Memory B cell (primary cell): ENCODE results near the gene SIPA1L3.
A peak's percentile ranks its signal among the peaks of the same experiment; 100 is the strongest.

ENCODE experiments used
- ATAC-seq: fragments of 150-1000 bp; cut with Tn5 transposase; 2 replicates; pipeline ENCODE4 v1.10.0; 2021; ENCODE audit warnings: low read depth, mild to moderate bottlenecking, moderate library complexity
- DNase-seq, 2 donors: peaks; one replicate each; pipeline ENCODE4 v3.0.0; 2022; ENCODE audit warnings: low spot score in 2 of 2
- H3K27ac Mint-ChIP-seq: one replicate; pipeline ENCODE4 v1.8.0; 2022; ENCODE audit warnings: mild to moderate bottlenecking, moderate library complexity, mixed read lengths
- H3K27me3 Mint-ChIP-seq: one replicate; pipeline ENCODE4 v1.8.0; 2022; ENCODE audit warnings: mixed read lengths
- H3K36me3 Mint-ChIP-seq: one replicate; pipeline ENCODE4 v1.8.0; 2022; ENCODE audit warnings: mild to moderate bottlenecking, mixed read lengths
- H3K4me1 Mint-ChIP-seq: one replicate; pipeline ENCODE4 v1.8.0; 2022; ENCODE audit warnings: mixed read lengths
- H3K4me3 Mint-ChIP-seq: one replicate; pipeline ENCODE4 v1.8.0; 2022; ENCODE audit warnings: mild to moderate bottlenecking, moderate library complexity, mixed read lengths
- H3K9me3 Mint-ChIP-seq: one replicate; pipeline ENCODE4 v1.8.0; 2022; ENCODE audit warnings: mixed read lengths

SIPA1L3 gene

DNA sequence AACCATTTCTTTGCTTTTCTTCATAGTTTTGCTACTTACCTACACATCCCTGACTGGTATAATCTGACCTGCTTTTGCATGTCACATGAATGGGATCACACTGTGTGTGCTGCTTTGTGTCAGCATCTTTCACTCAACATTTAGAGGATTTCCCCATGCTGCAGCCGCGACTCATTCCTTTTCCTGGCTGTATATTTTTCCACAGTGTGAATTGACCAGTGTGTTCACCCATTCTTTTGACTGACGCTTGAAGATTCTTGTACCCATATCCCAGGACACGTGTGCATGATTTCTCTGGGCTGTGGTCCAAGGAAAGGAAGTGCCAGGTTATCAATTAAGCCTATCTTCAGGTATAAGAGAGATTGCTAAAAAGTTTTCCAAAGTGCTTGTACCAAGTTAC lies 198.6 kb downstream of the SIPA1L3 start:
- Mint-ChIP-seq H3K4me3 (no peak overlapping the region), H3K36me3 (peaks cover 42% of the 10 kb centered on the region), H3K27me3 (no peaks in the 10 kb centered on the region), H3K9me3 (no peaks in the 10 kb centered on the region), H3K4me1 (no peaks in the 10 kb centered on the region), H3K27ac (peak overlapping the region; percentile 62)
- DNase-seq (no peak), ATAC-seq (no peak)

DNA sequence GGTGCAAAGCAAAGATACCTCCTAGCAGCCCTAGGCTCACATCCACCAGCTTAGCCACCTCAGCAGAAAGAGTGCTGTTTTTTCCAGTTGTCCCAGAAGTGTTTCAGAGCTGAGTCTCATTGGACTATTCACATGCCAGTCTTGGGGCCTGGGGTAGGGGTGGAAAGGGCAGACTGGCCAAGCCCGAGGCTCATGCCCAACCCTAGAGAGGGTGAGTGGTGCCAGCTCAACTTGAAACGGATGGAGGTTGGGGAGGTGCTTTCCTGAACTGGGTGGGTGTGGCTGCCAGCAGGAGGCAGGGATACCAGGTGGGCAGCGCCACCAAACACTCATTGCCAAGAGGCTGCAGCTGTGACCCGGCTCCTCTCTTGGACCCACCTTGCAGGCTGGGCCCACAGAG lies 200.1 kb downstream of the SIPA1L3 start:
- no peaks in the 10 kb centered on the region for H3K9me3 Mint-ChIP-seq
- H3K4me1 Mint-ChIP-seq: peaks cover 2% of the 10 kb centered on the region
- ATAC-seq (no peak), DNase-seq (no peak)
- no peak overlapping the region for H3K4me3 Mint-ChIP-seq
- peaks cover 47% of the 10 kb centered on the region for H3K36me3 Mint-ChIP-seq
- H3K27ac Mint-ChIP-seq: peak overlapping the region; percentile 20
- no peaks in the 10 kb centered on the region for H3K27me3 Mint-ChIP-seq

DNA sequence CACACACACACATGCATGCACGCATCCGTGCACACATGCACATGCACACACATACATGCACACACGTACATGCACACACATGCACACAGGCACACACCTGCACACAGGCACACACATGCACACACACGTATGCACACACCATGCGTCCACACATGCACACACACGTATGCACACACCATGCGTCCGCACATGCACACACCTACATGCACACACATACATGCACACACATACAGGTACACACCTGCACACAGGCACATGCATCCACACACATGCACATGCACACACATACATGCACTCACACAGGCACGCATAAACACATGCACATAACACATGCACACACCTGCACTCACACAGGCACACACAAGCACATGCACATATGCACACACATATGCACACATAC lies 204.9 kb downstream of the SIPA1L3 start:
- no peak for ATAC-seq
- Mint-ChIP-seq H3K27me3 (no peaks in the 10 kb centered on the region), H3K36me3 (peaks cover 40% of the 10 kb centered on the region), H3K27ac (no peak overlapping the region), H3K4me1 (peaks cover 6% of the 10 kb centered on the region), H3K4me3 (no peak overlapping the region), H3K9me3 (no peaks in the 10 kb centered on the region)
- DNase-seq: no peak

DNA sequence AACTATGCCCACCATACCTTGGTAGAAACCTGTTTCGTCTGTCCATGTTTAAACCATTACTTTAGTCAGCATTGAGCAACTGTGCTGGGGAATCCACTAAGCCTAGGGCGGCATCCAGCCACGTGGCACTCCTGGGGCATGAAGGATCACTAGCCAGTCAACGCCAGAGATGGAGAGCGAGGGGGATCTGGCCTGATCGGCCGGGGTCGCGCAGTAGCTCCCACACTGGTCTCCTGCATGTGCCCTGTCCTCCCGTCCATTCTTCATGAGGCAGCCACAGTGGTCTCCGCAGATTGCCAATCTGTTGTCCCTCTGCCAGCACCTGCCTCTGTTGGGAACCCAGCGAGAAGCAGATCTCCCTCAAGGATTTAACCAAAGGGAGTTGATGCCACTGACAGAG lies 207.6 kb downstream of the SIPA1L3 start:
- Mint-ChIP-seq H3K27ac (peak overlapping the region; percentile 14), H3K9me3 (no peaks in the 10 kb centered on the region), H3K27me3 (no peaks in the 10 kb centered on the region), H3K4me3 (no peak overlapping the region), H3K36me3 (peaks cover 42% of the 10 kb centered on the region), H3K4me1 (peaks cover 6% of the 10 kb centered on the region)
- ATAC-seq (no peak), DNase-seq (no peak)

DNA sequence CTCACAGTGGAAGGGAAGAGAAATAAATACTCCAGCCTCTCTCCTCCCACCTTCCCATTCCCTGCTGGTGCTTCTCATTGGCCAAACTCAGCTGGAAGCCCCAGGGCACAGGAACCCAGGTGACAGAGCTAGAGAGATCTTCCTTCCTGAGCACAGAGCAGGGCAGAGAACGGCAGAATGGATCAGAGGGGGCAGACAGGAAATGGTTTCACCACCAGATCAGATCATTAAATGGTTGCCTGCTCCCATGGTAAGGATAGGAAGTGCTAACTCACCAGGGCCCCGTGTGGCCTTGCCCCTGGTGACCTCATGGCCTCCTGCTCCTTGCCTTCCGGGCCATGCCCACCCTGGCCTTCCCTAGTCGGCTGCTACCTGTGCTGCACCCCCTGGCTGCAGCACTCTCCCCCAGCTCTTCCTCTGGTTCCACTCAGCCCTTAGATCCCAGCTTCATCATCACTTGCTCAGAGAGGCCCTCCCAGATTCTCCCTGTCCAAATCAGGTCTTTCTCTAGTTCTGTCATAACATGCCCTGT lies 208.3 kb downstream of the SIPA1L3 start:
- DNase-seq (no peak), ATAC-seq (no peak)
- Mint-ChIP-seq H3K27me3 (no peaks in the 10 kb centered on the region), H3K4me1 (peaks cover 6% of the 10 kb centered on the region), H3K36me3 (peaks cover 44% of the 10 kb centered on the region), H3K4me3 (no peak overlapping the region), H3K27ac (peak overlapping the region; percentile 14), H3K9me3 (no peaks in the 10 kb centered on the region)

DNA sequence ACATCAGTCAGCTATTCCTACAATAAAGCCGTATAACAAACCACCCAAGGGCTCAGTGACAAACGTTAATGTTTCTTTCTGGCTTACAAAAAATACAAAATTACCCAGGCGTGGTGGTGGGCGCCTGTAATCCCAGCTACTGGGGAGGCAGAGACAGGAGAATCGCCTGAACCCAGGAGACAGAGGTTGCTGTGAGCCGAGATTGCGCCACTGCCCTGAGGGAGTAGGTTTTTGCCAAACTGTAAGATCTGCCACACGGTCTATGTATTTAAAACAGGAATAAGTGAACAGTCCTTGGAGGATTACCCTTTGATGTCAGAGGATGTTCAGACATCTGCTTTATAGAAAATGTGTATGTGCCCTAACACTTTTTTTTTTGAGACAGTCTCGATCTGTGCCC lies 211.2 kb downstream of the SIPA1L3 start:
- H3K9me3 Mint-ChIP-seq: peaks cover 2% of the 10 kb centered on the region
- H3K27ac Mint-ChIP-seq: peak overlapping the region; percentile 71
- DNase-seq (no peak), ATAC-seq (no peak)
- no peaks in the 10 kb centered on the region for H3K27me3 Mint-ChIP-seq
- peaks cover 8% of the 10 kb centered on the region for H3K4me1 Mint-ChIP-seq
- no peak overlapping the region for H3K4me3 Mint-ChIP-seq
- H3K36me3 Mint-ChIP-seq: peaks cover 41% of the 10 kb centered on the region

DNA sequence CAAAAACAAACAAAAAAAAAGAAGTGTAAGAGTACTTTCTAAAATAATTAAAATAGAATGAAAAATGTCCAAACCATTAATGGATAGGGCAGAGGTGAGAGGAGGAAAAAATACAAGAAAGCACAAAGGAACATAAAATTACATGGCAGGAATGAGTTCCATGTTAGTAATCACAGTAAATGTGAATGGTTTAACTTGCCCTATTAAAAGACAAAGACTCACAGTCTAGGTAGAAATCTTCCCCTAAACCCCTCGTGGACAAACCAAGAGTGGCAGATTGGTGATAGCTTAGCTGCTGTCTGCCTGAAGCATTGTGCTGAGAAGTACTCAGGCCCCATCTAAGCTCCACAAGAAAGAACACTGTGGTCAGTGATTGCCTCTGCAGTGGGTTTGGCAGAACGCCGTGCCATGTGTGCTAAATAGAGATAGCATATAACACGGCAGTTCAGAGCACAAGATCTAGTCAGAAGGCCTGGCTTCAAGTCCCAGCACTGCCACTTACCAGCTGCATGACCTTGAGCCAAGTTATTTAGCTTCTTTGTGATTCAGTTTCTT lies 213.5 kb downstream of the SIPA1L3 start:
- no peak overlapping the region for H3K27ac Mint-ChIP-seq
- H3K36me3 Mint-ChIP-seq: peaks cover 40% of the 10 kb centered on the region
- DNase-seq (no peak), ATAC-seq (no peak)
- peaks cover 6% of the 10 kb centered on the region for H3K4me1 Mint-ChIP-seq
- H3K27me3 Mint-ChIP-seq: no peaks in the 10 kb centered on the region
- no peak overlapping the region for H3K4me3 Mint-ChIP-seq
- H3K9me3 Mint-ChIP-seq: peaks cover 2% of the 10 kb centered on the region

DNA sequence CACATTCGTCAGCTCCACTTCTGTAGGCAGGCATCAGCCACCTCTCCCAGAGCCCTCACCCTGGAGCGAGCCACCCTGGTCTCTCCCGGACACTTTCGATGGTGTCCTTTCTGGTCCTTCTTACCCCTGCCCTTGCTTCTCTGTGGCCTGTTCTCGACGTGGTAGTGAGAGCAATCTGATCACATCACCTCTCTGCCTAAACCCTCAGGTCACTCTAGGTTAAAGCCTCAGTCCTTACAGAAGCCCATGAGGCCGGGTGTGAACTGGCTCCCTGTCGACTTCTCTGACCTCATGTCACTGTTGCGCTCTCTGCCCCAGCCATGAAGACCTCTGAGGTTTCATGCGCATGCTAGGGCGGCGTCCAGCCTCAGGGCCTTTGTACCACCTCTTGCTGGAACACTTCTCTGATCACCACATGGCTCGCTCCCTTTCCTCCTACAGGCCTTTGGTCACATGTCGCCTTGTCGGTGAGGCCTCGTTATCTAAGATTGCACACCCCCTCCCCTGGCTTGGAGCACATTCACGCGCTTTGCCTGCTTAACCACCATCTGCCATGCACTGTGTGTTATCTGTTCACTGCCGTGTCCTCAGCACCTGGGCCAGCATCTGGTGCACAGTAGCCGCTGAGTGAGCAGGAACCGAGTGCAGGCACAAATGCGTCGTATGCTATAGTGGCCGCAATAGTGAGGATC lies 215.5 kb downstream of the SIPA1L3 start:
- ATAC-seq: no peak
- DNase-seq: no peak
- H3K27ac Mint-ChIP-seq: no peak overlapping the region
- peaks cover 37% of the 10 kb centered on the region for H3K36me3 Mint-ChIP-seq
- no peak overlapping the region for H3K4me3 Mint-ChIP-seq
- H3K9me3 Mint-ChIP-seq: peaks cover 2% of the 10 kb centered on the region
- peaks cover 4% of the 10 kb centered on the region for H3K4me1 Mint-ChIP-seq
- no peaks in the 10 kb centered on the region for H3K27me3 Mint-ChIP-seq

DNA sequence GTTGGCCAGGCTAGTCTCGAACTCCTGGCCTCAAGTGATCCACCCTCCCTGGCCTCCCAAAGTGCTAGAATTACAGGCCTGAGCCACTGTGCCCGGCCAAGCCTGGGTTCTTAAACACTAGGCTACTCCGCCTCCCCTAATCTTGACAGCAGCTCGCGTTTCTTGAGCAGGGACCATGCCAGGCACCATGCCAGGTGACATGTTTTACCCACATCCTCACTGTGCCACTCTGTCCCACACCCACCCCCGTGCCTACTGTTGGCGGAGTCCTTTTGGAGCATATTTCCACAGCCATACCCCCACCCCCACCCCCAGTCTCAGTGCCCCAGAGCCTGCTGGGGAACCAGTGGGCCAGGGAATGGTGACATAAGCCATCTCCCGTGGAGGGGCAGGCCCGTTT lies 218.2 kb downstream of the SIPA1L3 start:
- no peaks in the 10 kb centered on the region for H3K27me3 Mint-ChIP-seq
- H3K36me3 Mint-ChIP-seq: peaks cover 19% of the 10 kb centered on the region
- peaks cover 4% of the 10 kb centered on the region for H3K4me1 Mint-ChIP-seq
- H3K4me3 Mint-ChIP-seq: no peak overlapping the region
- no peak overlapping the region for H3K27ac Mint-ChIP-seq
- DNase-seq (no peak), ATAC-seq (no peak)
- peaks cover 2% of the 10 kb centered on the region for H3K9me3 Mint-ChIP-seq

DNA sequence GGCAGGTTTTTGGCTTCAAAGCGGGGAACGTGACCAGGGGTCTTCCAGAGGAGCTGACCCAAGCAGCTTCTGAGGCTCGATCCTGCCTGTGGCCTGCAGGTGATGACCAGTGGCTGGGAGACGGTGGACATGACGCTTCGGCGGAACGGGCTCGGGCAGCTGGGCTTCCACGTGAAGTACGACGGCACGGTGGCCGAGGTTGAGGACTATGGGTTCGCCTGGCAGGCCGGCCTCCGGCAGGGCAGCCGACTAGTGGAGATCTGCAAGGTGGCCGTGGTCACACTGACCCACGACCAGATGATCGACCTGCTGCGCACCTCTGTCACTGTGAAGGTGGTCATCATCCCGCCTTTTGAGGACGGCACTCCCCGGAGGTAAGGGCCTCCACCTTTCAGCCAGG lies 223.4 kb downstream of the SIPA1L3 start:
- Mint-ChIP-seq H3K9me3 (no peaks in the 10 kb centered on the region), H3K4me3 (no peak overlapping the region), H3K36me3 (peaks cover 17% of the 10 kb centered on the region), H3K27me3 (no peaks in the 10 kb centered on the region), H3K27ac (no peak overlapping the region), H3K4me1 (peaks cover 2% of the 10 kb centered on the region)
- DNase-seq (no peak), ATAC-seq (no peak)

DNA sequence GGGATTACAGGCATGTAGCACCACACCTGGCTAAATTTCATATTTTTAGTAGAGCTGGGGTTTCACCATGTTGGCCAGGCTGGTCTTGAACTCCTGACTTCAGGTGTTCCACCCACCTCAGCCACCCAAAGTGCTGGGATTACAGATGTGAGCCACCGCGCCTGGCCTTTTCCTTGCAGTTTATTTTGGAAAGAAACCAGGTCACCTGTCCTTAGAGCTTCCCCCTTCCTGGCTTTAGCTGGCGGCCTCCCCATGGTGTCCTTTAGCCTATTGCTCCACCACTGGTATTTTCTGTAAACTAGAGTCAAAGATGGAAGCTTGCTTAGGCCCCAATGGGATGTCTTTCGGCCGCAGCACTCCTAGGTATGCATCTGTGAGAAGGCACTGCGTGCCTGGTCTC lies 225.8 kb downstream of the SIPA1L3 start:
- no peak for DNase-seq
- Mint-ChIP-seq H3K36me3 (peaks cover 14% of the 10 kb centered on the region), H3K4me3 (no peak overlapping the region), H3K27me3 (no peaks in the 10 kb centered on the region), H3K27ac (no peak overlapping the region), H3K4me1 (peaks cover 2% of the 10 kb centered on the region), H3K9me3 (no peaks in the 10 kb centered on the region)
- ATAC-seq: no peak

DNA sequence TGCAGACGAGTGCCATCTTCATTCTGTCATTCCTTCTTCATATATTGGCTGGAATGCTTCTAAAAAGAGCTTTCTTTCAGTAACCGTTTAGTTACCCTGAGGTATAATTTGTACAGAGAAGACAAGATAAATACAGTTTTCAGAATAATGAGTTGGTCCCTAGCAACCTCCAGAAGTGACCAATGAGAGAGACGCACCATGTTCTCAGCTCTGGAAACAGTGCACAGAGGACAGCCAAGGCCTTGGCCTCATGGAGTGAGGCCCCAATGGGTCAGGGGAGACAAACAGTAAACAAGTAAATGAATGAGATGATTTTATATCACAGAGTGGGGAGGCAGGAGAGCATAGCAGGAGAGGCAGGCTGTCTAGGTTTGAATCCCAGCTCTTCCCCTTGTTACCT lies 226.3 kb downstream of the SIPA1L3 start:
- Mint-ChIP-seq H3K4me1 (peaks cover 2% of the 10 kb centered on the region), H3K9me3 (no peaks in the 10 kb centered on the region), H3K27ac (no peak overlapping the region), H3K4me3 (no peak overlapping the region), H3K36me3 (peaks cover 14% of the 10 kb centered on the region), H3K27me3 (no peaks in the 10 kb centered on the region)
- DNase-seq: no peak
- ATAC-seq: no peak

DNA sequence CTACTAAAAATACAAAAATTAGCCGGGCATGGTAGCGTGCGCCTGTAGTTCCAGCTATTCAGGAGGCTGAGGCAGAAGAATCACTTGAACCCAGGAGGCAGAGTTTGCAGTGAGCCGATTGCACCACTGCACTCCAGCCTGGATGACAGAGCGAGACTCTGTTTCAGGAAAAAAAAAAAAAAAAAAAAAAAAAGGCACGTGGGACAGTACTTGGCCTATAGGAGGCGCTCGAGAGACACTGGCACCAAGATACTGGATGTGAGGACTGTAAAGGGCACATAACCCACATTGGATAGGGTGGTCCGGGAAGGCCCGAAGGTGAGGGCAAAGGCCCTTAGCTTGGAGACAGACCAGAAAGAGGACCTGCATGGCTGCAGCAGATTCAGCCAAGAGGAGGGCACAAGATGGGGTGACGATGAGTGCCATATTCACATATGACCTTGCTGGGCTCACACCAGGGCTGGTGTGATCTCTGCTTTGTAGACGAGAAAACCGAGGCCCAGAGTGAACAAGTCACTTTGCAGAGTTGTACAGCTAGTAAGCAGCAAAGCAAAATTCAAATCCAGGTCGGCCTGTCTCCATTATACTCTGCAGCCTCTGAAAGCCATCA lies 227.6 kb downstream of the SIPA1L3 start:
- no peak overlapping the region for H3K27ac Mint-ChIP-seq
- no peak overlapping the region for H3K4me3 Mint-ChIP-seq
- peak; percentile 46 for ATAC-seq
- peaks cover 2% of the 10 kb centered on the region for H3K4me1 Mint-ChIP-seq
- no peaks in the 10 kb centered on the region for H3K27me3 Mint-ChIP-seq
- no peaks in the 10 kb centered on the region for H3K9me3 Mint-ChIP-seq
- DNase-seq: peak; percentile 21 to 46
- peaks cover 16% of the 10 kb centered on the region for H3K36me3 Mint-ChIP-seq

DNA sequence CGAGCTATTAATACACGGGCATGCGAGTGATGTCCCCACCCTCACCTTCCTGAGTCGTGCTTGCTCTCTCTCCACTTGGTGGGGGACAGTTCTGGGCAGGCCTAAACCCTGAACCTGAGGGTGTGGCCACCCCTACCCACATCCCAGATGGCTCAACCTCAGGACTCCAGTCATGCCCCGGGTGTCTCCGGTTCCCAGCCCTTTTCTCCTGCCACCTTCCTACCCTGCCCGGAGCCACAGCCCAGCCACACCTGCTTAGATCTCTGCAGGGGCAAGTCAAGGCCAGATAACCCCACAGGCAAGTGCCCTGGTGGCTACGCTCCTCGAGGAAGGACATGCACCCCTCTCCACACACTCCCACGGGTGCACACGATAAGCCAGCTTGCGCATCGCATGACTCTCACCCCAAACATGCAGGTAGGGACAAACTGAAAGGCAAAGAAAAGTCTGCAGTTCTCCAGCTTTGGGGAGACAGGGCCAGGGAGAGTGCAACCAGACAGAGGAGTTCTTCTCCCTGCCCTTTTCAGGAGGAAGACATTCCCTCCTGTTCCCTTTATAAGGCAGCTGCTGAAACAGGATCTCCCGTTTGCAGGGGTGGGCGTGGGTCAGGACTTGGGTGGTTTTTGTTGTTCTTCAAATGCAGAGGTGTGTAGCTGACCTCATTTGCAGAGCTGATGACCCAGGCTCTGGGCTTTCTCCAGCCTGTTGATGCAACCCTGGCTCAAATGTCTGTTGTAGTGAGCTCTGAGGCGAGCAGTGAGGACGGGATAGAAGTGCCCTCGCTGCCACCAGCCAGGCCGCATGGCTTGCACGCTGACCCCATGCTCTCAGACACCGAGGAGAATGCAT lies 228.4 kb downstream of the SIPA1L3 start:
- no peak overlapping the region for H3K27ac Mint-ChIP-seq

More for the DNA sequence above, 228.4 kb downstream of the SIPA1L3 start:
- H3K4me3 Mint-ChIP-seq: no peak overlapping the region
- no peaks in the 10 kb centered on the region for H3K9me3 Mint-ChIP-seq
- H3K4me1 Mint-ChIP-seq: peaks cover 2% of the 10 kb centered on the region
- no peaks in the 10 kb centered on the region for H3K27me3 Mint-ChIP-seq
- no peak for DNase-seq
- no peak for ATAC-seq
- H3K36me3 Mint-ChIP-seq: peaks cover 18% of the 10 kb centered on the region
